ENCODE measurements around the gene WWOX. TPM values are rescaled to one million over a fixed set of nuclear protein-coding genes. Genes with fewer than 3 reads are reported as not detected.
A peak's percentile ranks its signal among the peaks of the same experiment; 100 is the strongest.

Gene WWOX
- total RNA-seq, 1 donor from 2014 or later, result 28.2 TPM

- peak; percentile 66 for TF ChIP-seq CTCF (conservative IDR thresholded peaks at IDR 0.05)
- H3K9me3 Mint-ChIP-seq, result peaks cover 10% of the 10 kb centered on the region
- H3K36me3 Mint-ChIP-seq, result peaks cover 6% of the 10 kb centered on the region
These were observed 825.8 kb downstream of the WWOX start for GRCh38 chr16:78925083-78925767.

GRCh38 chr16:78926723-78927210 is 827.3 kb downstream of the WWOX start:
- Mint-ChIP-seq H3K9me3 (peaks cover 3% of the 10 kb centered on the region), H3K4me3 (no peak overlapping the region), H3K4me1 (ENCODE audit: unreplicated experiment) (peaks cover 18% of the 10 kb centered on the region), H3K36me3 (no peaks in the 10 kb centered on the region), H3K27me3 (peaks cover 4% of the 10 kb centered on the region), H3K27ac (no peak overlapping the region)
- DNase-seq (ENCODE audit: extremely low spot score, unreplicated experiment), result no peak
- no peak for TF ChIP-seq CTCF (conservative IDR thresholded peaks at IDR 0.05)

More at GRCh38 chr16:78925083-78925767, 825.8 kb downstream of the WWOX start:
- Mint-ChIP-seq H3K4me3 (no peak overlapping the region), H3K4me1 (ENCODE audit: unreplicated experiment) (peaks cover 18% of the 10 kb centered on the region), H3K27ac (no peak overlapping the region), H3K27me3 (no peaks in the 10 kb centered on the region)
- DNase-seq (ENCODE audit: extremely low spot score, unreplicated experiment), result no peak

GRCh38 chr16:78927766-78928165 is 828.3 kb downstream of the WWOX start:
- no peak for TF ChIP-seq CTCF (conservative IDR thresholded peaks at IDR 0.05)
- Mint-ChIP-seq H3K27me3 (peaks cover 4% of the 10 kb centered on the region), H3K27ac (no peak overlapping the region), H3K4me3 (no peak overlapping the region), H3K9me3 (no peaks in the 10 kb centered on the region), H3K36me3 (no peaks in the 10 kb centered on the region), H3K4me1 (ENCODE audit: unreplicated experiment) (peaks cover 25% of the 10 kb centered on the region)
- DNase-seq (ENCODE audit: extremely low spot score, unreplicated experiment), result no peak

- no peak for DNase-seq (ENCODE audit: extremely low spot score, unreplicated experiment)
- H3K4me3 Mint-ChIP-seq, result no peak overlapping the region
- no peaks in the 10 kb centered on the region for H3K36me3 Mint-ChIP-seq
- peaks cover 4% of the 10 kb centered on the region for H3K27me3 Mint-ChIP-seq
- no peak for TF ChIP-seq CTCF (conservative IDR thresholded peaks at IDR 0.05)
- peaks cover 3% of the 10 kb centered on the region for H3K9me3 Mint-ChIP-seq
- H3K27ac Mint-ChIP-seq, result no peak overlapping the region
- H3K4me1 Mint-ChIP-seq (ENCODE audit: unreplicated experiment), result peaks cover 21% of the 10 kb centered on the region
These were observed 830.4 kb downstream of the WWOX start for GRCh38 chr16:78929841-78930240.

- H3K36me3 Mint-ChIP-seq, result no peaks in the 10 kb centered on the region
- H3K27me3 Mint-ChIP-seq, result peaks cover 4% of the 10 kb centered on the region
- H3K27ac Mint-ChIP-seq, result no peak overlapping the region
- H3K4me1 Mint-ChIP-seq (ENCODE audit: unreplicated experiment), result peaks cover 21% of the 10 kb centered on the region
- H3K4me3 Mint-ChIP-seq, result no peak overlapping the region
- H3K9me3 Mint-ChIP-seq, result peaks cover 6% of the 10 kb centered on the region
- no peak for DNase-seq (ENCODE audit: extremely low spot score, unreplicated experiment)
- TF ChIP-seq CTCF (conservative IDR thresholded peaks at IDR 0.05), result no peak
These were observed 831.1 kb downstream of the WWOX start for GRCh38 chr16:78930561-78930960.
